ENCODE data around the gene PHLPP2.
"Not testable (repeated sequence)": the region's sequence is repeated elsewhere in the genome, so short reads cannot be mapped to it uniquely, and the experiment has no call there.

PHLPP2 gene

GRCh38 chr16:71721066-71721740 is 3.3 kb downstream of the PHLPP2 start:
- no peak for DNase-seq (ENCODE audit: low read depth, low spot score)

DNA sequence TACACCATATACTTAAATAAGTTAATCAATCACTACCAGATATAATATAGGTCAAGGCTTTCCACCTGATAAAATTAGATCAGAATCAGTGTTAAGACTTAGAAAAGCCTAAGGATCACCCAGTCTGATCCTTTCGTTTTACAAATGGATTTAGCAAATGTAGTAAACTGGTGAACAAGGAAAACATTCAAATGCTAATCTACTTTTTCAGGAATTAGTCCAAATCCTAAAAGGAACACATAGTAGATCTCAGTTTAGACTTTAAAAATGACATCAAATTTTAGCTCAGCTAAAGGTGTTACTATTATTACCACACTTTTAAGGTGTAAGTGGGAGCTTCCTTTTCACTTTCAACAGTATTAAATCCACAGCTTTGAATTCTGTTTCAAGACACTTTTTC is 12.0 kb downstream of the PHLPP2 start:
- no peak for DNase-seq (ENCODE audit: low read depth, low spot score)

GRCh38 chr16:71711789-71712188 is 12.7 kb downstream of the PHLPP2 start:
- no peak for DNase-seq (ENCODE audit: low read depth, low spot score)

GRCh38 chr16:71709229-71709781 is 15.2 kb downstream of the PHLPP2 start:
- DNase-seq (ENCODE audit: low read depth, low spot score) = no peak

- no peak for DNase-seq (ENCODE audit: low read depth, low spot score)
These were observed 15.8 kb downstream of the PHLPP2 start for GRCh38 chr16:71708696-71709095.

GRCh38 chr16:71707199-71707598 is 17.3 kb downstream of the PHLPP2 start:
- peak; percentile 52 for DNase-seq (ENCODE audit: low read depth, low spot score)

- DNase-seq (ENCODE audit: low read depth, low spot score) = no peak
These were observed 18.5 kb downstream of the PHLPP2 start for GRCh38 chr16:71706046-71706445.

DNA sequence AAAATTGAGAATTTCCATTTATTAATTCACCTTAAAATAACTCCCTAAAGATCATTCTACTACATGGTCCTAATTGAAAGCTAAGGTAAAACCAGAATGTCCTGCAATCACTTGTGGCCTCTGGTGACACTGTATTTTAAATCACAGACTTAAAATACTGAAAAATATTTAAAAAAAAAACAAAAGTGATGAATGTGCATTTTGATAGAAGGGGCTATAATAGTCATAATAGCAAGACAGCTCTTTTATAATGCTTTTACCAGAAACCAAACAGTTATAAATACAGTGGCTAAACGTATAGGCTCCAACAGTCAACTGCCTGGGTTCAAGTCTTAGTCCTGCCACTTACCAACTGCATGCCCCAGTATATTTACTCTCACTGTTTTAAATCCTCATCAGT is 21.2 kb downstream of the PHLPP2 start:
- no peak for DNase-seq (ENCODE audit: low read depth, low spot score)

- DNase-seq (ENCODE audit: low read depth, low spot score) = no peak
These were observed 23.7 kb downstream of the PHLPP2 start for GRCh38 chr16:71700831-71701230.

DNA sequence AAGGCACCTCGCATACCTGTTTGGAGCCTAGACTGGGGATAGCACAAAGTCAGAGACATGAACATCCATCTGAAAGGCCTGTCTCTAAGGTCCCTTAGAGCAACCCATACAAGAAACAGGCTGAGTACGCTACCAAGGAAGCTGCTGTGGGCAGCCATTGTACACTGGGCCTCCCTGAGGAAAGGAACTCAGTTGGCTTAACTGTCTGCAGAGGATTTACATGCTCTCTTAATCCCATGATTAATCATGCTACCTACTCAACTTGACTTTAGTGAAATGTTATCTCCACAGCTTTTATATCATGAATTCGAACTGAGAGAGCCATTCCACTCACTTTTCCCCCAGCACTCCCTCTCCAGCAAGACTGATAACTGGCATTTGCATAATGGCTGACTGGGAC is 26.0 kb downstream of the PHLPP2 start:
- no peak for DNase-seq (ENCODE audit: low read depth, low spot score)

GRCh38 chr16:71693164-71693563 is 31.3 kb downstream of the PHLPP2 start:
- no peak for DNase-seq (ENCODE audit: low read depth, low spot score)

DNA sequence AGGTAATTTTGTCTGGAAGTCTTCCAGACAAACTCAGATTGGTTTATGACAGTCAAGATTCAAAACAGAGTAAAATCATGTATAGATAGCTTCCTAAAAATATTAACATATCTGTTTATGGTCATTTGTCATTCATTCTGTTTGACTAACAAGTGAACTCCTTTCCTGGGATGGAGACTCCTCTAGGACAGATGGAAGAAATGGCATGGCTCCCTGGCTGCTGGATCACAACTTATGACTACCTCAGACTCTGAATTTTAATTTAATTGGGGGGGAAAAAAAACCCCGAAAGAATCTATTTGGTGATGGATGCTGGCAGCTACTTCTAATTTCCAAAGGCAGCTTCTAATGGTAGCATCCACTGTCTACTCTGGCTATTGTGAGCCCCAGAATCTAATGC is 34.6 kb downstream of the PHLPP2 start:
- no peak for DNase-seq (ENCODE audit: low read depth, low spot score)

DNA sequence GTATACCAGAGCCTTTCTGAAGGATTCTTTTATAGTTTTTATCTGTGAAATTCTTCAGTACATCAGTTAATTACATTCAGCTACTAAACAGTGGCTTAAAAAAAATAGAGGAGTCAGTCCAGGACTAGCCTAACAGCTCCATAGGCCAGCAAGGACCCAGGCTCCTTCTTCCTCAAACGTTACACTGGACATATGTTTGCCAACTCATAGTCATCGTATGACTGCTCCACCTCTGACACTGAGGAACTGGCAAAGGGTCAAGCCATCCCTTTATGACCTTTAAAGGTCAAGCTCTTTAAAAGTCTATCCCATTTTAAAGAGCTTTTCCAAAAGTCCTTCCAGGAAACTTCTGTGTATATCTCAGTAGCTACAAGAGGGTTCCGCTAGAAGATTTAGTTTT is 36.6 kb downstream of the PHLPP2 start:
- no peak for DNase-seq (ENCODE audit: low read depth, low spot score)

GRCh38 chr16:71684280-71684679 is 40.2 kb downstream of the PHLPP2 start:
- DNase-seq (ENCODE audit: low read depth, low spot score) = not testable (repeated sequence)

- no peak for DNase-seq (ENCODE audit: low read depth, low spot score)
These were observed 43.1 kb downstream of the PHLPP2 start for GRCh38 chr16:71681360-71681759.

GRCh38 chr16:71676236-71676635 is 48.3 kb downstream of the PHLPP2 start:
- no peak for DNase-seq (ENCODE audit: low read depth, low spot score)

DNA sequence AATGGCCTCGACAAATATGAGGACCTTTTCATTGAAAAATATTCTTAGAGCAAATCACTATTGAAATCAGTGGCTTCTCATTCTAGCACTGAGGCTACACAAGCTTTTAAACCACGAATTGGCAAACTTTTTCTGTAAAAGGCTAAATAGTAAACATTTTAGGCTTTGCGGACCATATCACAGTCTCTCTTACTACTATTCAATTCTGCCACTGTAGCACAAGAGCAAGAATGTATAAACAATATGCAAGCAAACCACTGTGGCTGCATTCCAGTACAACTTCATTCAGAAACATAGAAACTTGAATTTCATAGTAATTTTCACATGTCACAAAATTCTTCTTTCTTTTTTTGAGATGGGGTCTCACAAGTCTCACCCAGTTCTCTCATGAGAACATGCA is 49.1 kb downstream of the PHLPP2 start:
- no peak for DNase-seq (ENCODE audit: low read depth, low spot score)

DNA sequence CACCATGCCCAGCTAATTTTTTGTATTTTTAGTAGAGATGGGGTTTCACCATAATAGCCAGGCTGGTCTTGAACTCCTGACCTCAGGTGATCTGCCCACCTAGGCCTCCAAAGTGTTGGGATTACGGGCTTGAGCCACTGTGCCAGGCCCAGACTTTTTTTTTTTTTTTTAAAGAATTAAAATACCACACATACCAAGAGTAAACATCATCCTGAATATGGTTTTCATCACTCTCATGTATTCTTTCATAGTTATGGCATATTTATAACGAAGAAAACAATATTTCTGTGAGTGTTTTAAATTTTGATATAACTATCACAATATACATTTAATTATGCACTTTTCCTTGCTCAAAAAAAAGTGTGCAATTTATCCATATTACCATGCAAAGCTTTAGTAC is 50.3 kb downstream of the PHLPP2 start:
- DNase-seq (ENCODE audit: low read depth, low spot score) = no peak

GRCh38 chr16:71673582-71673973 is 50.9 kb downstream of the PHLPP2 start:
- DNase-seq (ENCODE audit: low read depth, low spot score) = no peak

- no peak for DNase-seq (ENCODE audit: low read depth, low spot score)
These were observed 51.5 kb downstream of the PHLPP2 start for GRCh38 chr16:71672803-71673581.

DNA sequence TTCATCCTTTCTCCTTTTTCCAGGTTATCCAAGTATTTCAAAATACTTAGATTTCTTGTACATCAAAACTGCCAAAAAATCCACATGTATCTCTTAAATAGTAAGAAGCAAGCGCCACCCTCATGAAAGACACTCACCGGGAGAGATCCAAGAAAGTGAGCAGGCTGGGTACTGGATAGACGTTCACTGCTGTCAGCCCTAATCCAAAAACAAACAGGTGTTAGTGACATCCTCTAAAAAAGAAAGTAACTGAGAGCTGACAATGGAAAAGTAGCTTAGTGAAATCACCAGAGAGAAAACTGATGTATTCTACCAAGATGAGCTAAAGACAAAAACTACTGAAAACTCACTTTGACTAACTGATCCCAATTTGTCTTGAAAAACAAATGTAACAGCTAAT is 52.4 kb downstream of the PHLPP2 start:
- no peak for DNase-seq (ENCODE audit: low read depth, low spot score)

DNA sequence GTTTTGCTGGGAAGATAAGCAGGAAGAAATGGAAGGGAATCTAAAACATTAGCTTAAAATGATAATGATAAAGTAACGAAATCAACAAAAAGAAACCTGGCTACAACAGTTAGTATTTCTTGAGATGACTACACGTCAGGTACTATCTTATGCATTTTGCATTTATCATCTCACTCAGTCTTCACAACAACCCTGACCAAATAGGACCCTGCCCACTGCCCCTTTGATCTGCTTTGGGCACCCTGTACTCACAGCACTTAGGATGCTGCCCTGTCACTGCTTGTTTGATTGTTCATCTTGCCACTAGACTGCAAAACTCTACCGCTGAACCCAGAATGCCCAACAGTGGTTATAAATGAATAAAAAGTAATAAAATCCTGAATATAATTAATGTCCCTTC is 53.3 kb downstream of the PHLPP2 start:
- DNase-seq (ENCODE audit: low read depth, low spot score) = no peak

GRCh38 chr16:71670537-71670936 is 54.0 kb downstream of the PHLPP2 start:
- DNase-seq (ENCODE audit: low read depth, low spot score) = no peak

Data from iPS DF 19.7 (cell line).